SK-N-SH (cell line): ENCODE data around the gene VPS8. TPM values are rescaled to one million over a fixed set of nuclear protein-coding genes. Genes with fewer than 3 reads are reported as not detected.

Experiments used
- CTCF ChIA-PET: fragments of 300-600, 350-600 bp; formaldehyde crosslinking; extraction: SDS; loops from one replicate; lab custom pipeline; 2021; lab: Yijun Ruan, JAX
- POLR2A ChIA-PET: fragments of 350-600 bp; sonication (Branson Sonifier 250); formaldehyde crosslinking; extraction: SDS; loops from one replicate; lab custom pipeline; 2020; ENCODE audit warnings: antibody characterized with exemption, inconsistent platforms; lab: Yijun Ruan, JAX
- DNase-seq: peaks from one replicate; pipeline ENCODE4 v3.0.0; 2012
- H2AFZ ChIP-seq: fragments of 200-600 bp; sonication (generic); 2 replicates; pipeline ENCODE4 v1.8.1; 2016; ENCODE audit warnings: antibody characterized with exemption, mild to moderate bottlenecking, low read depth
- H3F3A ChIP-seq: fragments of 200-600 bp; sonication (generic); replicated peaks from 2 replicates; pipeline ENCODE3; 2016; ENCODE audit warnings: antibody characterized with exemption, mild to moderate bottlenecking; ENCODE audit not compliant: insufficient read depth
- H3K27ac ChIP-seq, 2 experiments: fragments of 200-500 bp in 1 of 2; fragments of 200-600 bp in 1 of 2; sonication (Bioruptor generic) in 1 of 2; sonication (generic), shearing (Covaris generic) in 1 of 2; 2 replicates each; pipeline versions ENCODE4 v1.5.1 to v1.6.1; 2014 to 2016; ENCODE audit warnings: low read depth in 2 of 2, inconsistent platforms in 1 of 2, low read length in 1 of 2, mild to moderate bottlenecking in 1 of 2, mixed read lengths in 1 of 2
- H3K27me3 ChIP-seq: fragments of 200-600 bp; sonication (generic), shearing (Covaris generic); 2 replicates; pipeline ENCODE4 v1.6.1; 2016; ENCODE audit warnings: mixed run types; ENCODE audit not compliant: insufficient read depth
- H3K36me3 ChIP-seq, 2 experiments: fragments of 200-500 bp in 1 of 2; fragments of 200-600 bp in 1 of 2; sonication (Bioruptor generic) in 1 of 2; sonication (generic) in 1 of 2; replicated peaks in 1 of 2; 2 replicates each; pipeline versions ENCODE3 to v1.5.1; 2014 to 2016; ENCODE audit warnings: low read length in 1 of 2, mild to moderate bottlenecking in 1 of 2; ENCODE audit not compliant: insufficient read depth in 2 of 2, control insufficient read depth in 1 of 2
- H3K4me1 ChIP-seq, 2 experiments: fragments of 200-500 bp in 1 of 2; fragments of 200-600 bp in 1 of 2; sonication (Bioruptor generic) in 1 of 2; sonication (generic), shearing (Covaris generic) in 1 of 2; 2 replicates each; pipeline versions ENCODE4 v1.5.1 to v1.6.1; 2014 to 2016; ENCODE audit warnings: low read depth in 1 of 2, low read length in 1 of 2, mixed run types in 1 of 2; ENCODE audit not compliant: insufficient read depth in 2 of 2, control insufficient read depth in 1 of 2
- H3K4me2 ChIP-seq: fragments of 200-600 bp; sonication (generic), shearing (Covaris generic); 2 replicates; pipeline ENCODE4 v1.6.1; 2017; ENCODE audit warnings: mixed run types
- H3K4me3 ChIP-seq, 2 experiments: fragments of 200-500 bp in 1 of 2; fragments of 200-600 bp in 1 of 2; sonication (Bioruptor generic) in 1 of 2; sonication (generic), shearing (Covaris generic) in 1 of 2; 2 replicates each; pipeline versions ENCODE4 v1.5.1 to v1.8.1; 2014 to 2016; ENCODE audit warnings: low read depth in 2 of 2, inconsistent platforms in 1 of 2, low read length in 1 of 2, mild to moderate bottlenecking in 1 of 2, mixed read lengths in 1 of 2, moderate library complexity in 1 of 2
- H3K79me2 ChIP-seq: fragments of 200-600 bp; sonication (generic); 2 replicates; pipeline ENCODE4 v1.8.1; 2017; ENCODE audit warnings: mild to moderate bottlenecking; ENCODE audit not compliant: insufficient read depth
- H3K9ac ChIP-seq: fragments of 200-600 bp; sonication (generic); 2 replicates; pipeline ENCODE4 v1.6.1; 2017; ENCODE audit warnings: mixed run types
- H3K9me2 ChIP-seq: fragments of 200-600 bp; sonication (generic); 2 replicates; pipeline ENCODE4 v1.6.1; 2017; ENCODE audit warnings: mixed run types
- H3K9me3 ChIP-seq: fragments of 200-600 bp; sonication (generic); 2 replicates; pipeline ENCODE4 v1.6.1; 2017; ENCODE audit warnings: mixed run types, mild to moderate bottlenecking, moderate library complexity
- H4K20me1 ChIP-seq: fragments of 200-600 bp; sonication (generic); 2 replicates; pipeline ENCODE4 v1.6.1; 2017; ENCODE audit warnings: mild to moderate bottlenecking, mixed run types; ENCODE audit not compliant: insufficient read depth
- CHD2 ChIP-seq: fragments of 150-350 bp; IDR thresholded peaks from 2 replicates; pipeline ENCODE4 v1.6.1; 2018; ENCODE audit warnings: low read length; ENCODE audit not compliant: partially characterized antibody
- CTCF ChIP-seq: fragments of 200-600 bp; sonication (generic); IDR thresholded peaks from 2 replicates; pipeline ENCODE4 v1.6.1; 2017; ENCODE audit warnings: antibody characterized with exemption, mild to moderate bottlenecking, moderate library complexity
- ELF1 ChIP-seq: IDR thresholded peaks from 2 replicates; pipeline ENCODE4 v1.4.0; 2012
- EP300 ChIP-seq, 2 experiments: IDR thresholded peaks; 2 replicates each; pipeline versions ENCODE4 v1.4.0 to v1.6.1; 2012; ENCODE audit warnings: borderline replicate concordance in 1 of 2, low read depth in 1 of 2, low read length in 1 of 2
- EZH2phosphoT487 ChIP-seq: fragments of 200-600 bp; sonication (generic); IDR thresholded peaks from 2 replicates; pipeline ENCODE4 v1.6.1; 2017; ENCODE audit warnings: low read depth, mixed run types, mild to moderate bottlenecking, antibody characterized with exemption, moderate library complexity, borderline replicate concordance
- FOXJ3 ChIP-seq: sonication (generic); formaldehyde crosslinking; IDR thresholded peaks from 2 replicates; pipeline ENCODE4 v1.5.1; 2020; ENCODE audit warnings: mild to moderate bottlenecking, missing genetic modification reagents
- FOXM1 ChIP-seq: IDR thresholded peaks from 2 replicates; pipeline ENCODE4 v1.4.0; 2012; ENCODE audit warnings: low read depth, mild to moderate bottlenecking
- IRF3 ChIP-seq: fragments of 150-350 bp; IDR thresholded peaks from 2 replicates; pipeline ENCODE4 v1.6.1; 2016; ENCODE audit warnings: mild to moderate bottlenecking, low read depth, low read length
- JUND ChIP-seq: IDR thresholded peaks from 2 replicates; pipeline ENCODE4 v1.4.0; 2012
- MEF2A ChIP-seq: IDR thresholded peaks from 2 replicates; pipeline ENCODE4 v1.4.0; 2012; ENCODE audit warnings: low read depth, borderline replicate concordance
- NFIC ChIP-seq: IDR thresholded peaks from 2 replicates; pipeline ENCODE4 v1.4.0; 2012; ENCODE audit warnings: borderline replicate concordance
- NRF1 ChIP-seq: IDR thresholded peaks from 2 replicates; pipeline ENCODE4 v1.6.1; 2012; ENCODE audit warnings: low read depth, mild to moderate bottlenecking, low read length
- PBX3 ChIP-seq: IDR thresholded peaks from 2 replicates; pipeline ENCODE4; 2012
- RAD21 ChIP-seq: IDR thresholded peaks from 2 replicates; pipeline ENCODE4 v1.6.1; 2012; ENCODE audit warnings: mild to moderate bottlenecking, low read length
- RXRA ChIP-seq: IDR thresholded peaks from 2 replicates; pipeline ENCODE4 v1.4.0; 2012; ENCODE audit warnings: low read depth, mild to moderate bottlenecking, borderline replicate concordance
- SIN3A ChIP-seq: IDR thresholded peaks from 2 replicates; pipeline ENCODE4 v1.6.1; 2012; ENCODE audit warnings: low read depth, mild to moderate bottlenecking, low read length, moderate library complexity, borderline replicate concordance
- SMC3 ChIP-seq: IDR thresholded peaks from 2 replicates; pipeline ENCODE4 v1.6.1; 2012; ENCODE audit warnings: low read depth, low read length, improper control_type of control experiment
- TCF12 ChIP-seq: IDR thresholded peaks from 2 replicates; pipeline ENCODE4 v1.4.0; 2012
- USF2 ChIP-seq: fragments of 150-350 bp; IDR thresholded peaks from 2 replicates; pipeline ENCODE4 v1.6.1; 2017; ENCODE audit warnings: antibody characterized with exemption, low read length, low read depth, borderline replicate concordance
- YY1 ChIP-seq: IDR thresholded peaks from 2 replicates; pipeline ENCODE4 v1.4.0; 2012; ENCODE audit warnings: low read depth, mild to moderate bottlenecking
- ZBTB33 ChIP-seq: IDR thresholded peaks from 2 replicates; pipeline ENCODE4 v1.4.0; 2012; ENCODE audit warnings: low read depth, borderline replicate concordance
- WGBS: methylation state at CpG from one replicate; pipeline ENCODE4 v1.1.6; 2017; ENCODE audit warnings: low lambda C conversion rate; 5-methylcytosine and 5-hydroxymethylcytosine counted together
- polyA plus RNA-seq, 3 experiments: library from polyadenylated mRNA; depleted of rRNA; stranded (reverse); fragments of >200 nt; gene quantifications; 2 replicates each; pipeline ENCODE4 v1.2.3, GENCODE V29; 2012

The VPS8 gene
- polyA plus RNA-seq, 1 of the 3 experiments (the other 2 are of a cell fraction): 12.8 TPM

- Histone ChIP-seq H3F3A (peaks cover 3% of the 10 kb centered on the region), H3K4me3 (no peak overlapping the region), H3K4me1 (no peaks in the 10 kb centered on the region), H2AFZ (no peak overlapping the region), H3K9me2 (no peaks in the 10 kb centered on the region), H3K27ac (no peak overlapping the region), H3K4me2 (no peak overlapping the region), H3K36me3 (peaks cover 21 to 51% of the 10 kb centered on the region in 2 experiments), H4K20me1 (no peaks in the 10 kb centered on the region), H3K9ac (no peak overlapping the region), H3K27me3 (no peaks in the 10 kb centered on the region), H3K79me2 (no peaks in the 10 kb centered on the region), H3K9me3 (no peaks in the 10 kb centered on the region)
- no peak for DNase-seq
- POLR2A ChIA-PET: no interaction called here
- WGBS: 94% methylated on average over 2 of the region's 2 CpGs
- TF ChIP-seq SMC3 (no peak), YY1 (no peak), FOXM1 (no peak), RAD21 (no peak), EP300 (IDR thresholded peaks at IDR 0.05; ENCODE audit: borderline replicate concordance in 1 of 2, low read depth in 1 of 2, low read length in 1 of 2) (no peak), NFIC (no peak), RXRA (no peak), NRF1 (no peak), TCF12 (no peak), FOXJ3 (no peak), SIN3A (no peak), MEF2A (no peak), PBX3 (no peak)
- CTCF ChIA-PET: interaction anchor here (2.1 kb wide), 1 partner anchor 18 kb away, joined by 4 read pairs; no protein-coding TSS in a partner anchor
Observed at GRCh38 chr3:184919651-184920050, 107.7 kb downstream of the VPS8 start.

GRCh38 chr3:184924547-184924946, 112.6 kb downstream of the VPS8 start:
- Histone ChIP-seq H3K79me2 (no peaks in the 10 kb centered on the region), H3K9me3 (no peaks in the 10 kb centered on the region), H3K4me2 (no peak overlapping the region), H3K36me3 (peaks cover 37 to 50% of the 10 kb centered on the region in 2 experiments), H3K27ac (no peak overlapping the region), H3K27me3 (no peaks in the 10 kb centered on the region), H3F3A (peaks cover 3% of the 10 kb centered on the region), H4K20me1 (no peaks in the 10 kb centered on the region), H3K4me3 (no peak overlapping the region), H3K9ac (no peak overlapping the region), H3K9me2 (no peaks in the 10 kb centered on the region), H3K4me1 (no peaks in the 10 kb centered on the region), H2AFZ (no peak overlapping the region)
- no peak for DNase-seq
- TF ChIP-seq ELF1: no peak
- no peak for TF ChIP-seq EZH2phosphoT487
- TF ChIP-seq MEF2A: no peak
- no peak for TF ChIP-seq USF2
- no peak for TF ChIP-seq ZBTB33
- TF ChIP-seq CHD2: no peak
- no peak for TF ChIP-seq IRF3
- no peak for TF ChIP-seq JUND
- TF ChIP-seq RAD21: no peak
- no peak for TF ChIP-seq CTCF
- CTCF ChIA-PET: no interaction called here
- POLR2A ChIA-PET: no interaction called here
- 95% methylated on average over 7 of the region's 7 CpGs for WGBS
